ENCODE results near the gene PROSER2. TPM values are rescaled to one million over a fixed set of nuclear protein-coding genes. Genes with fewer than 3 reads are reported as not detected.

The PROSER2 gene
- total and polyA plus RNA-seq, 2 of the 13 experiments (the other 11 are each of a cell fraction or from before 2014, with no cell fraction given): 6.9 to 7.7 TPM

- no peak for TF ChIP-seq ZNF260 (CRISPR knock-in tag; IDR thresholded peaks at IDR 0.05; ENCODE audit: borderline replicate concordance, low read depth)
- no peak for TF ChIP-seq ZNF549 (CRISPR knock-in tag; IDR thresholded peaks at IDR 0.05)
- no peak for TF ChIP-seq NFIB (CRISPR knock-in tag; IDR thresholded peaks at IDR 0.05; ENCODE audit: borderline replicate concordance)
- TF ChIP-seq ZNF609 (CRISPR knock-in tag; IDR thresholded peaks at IDR 0.05; ENCODE audit: borderline replicate concordance): no peak
- no peak for TF ChIP-seq GTF2F1 (IDR thresholded peaks at IDR 0.05; ENCODE audit: low read length)
- TF ChIP-seq GABPB1 (CRISPR knock-in tag; IDR thresholded peaks at IDR 0.05): peak; percentile 47; the same call in 1 of the 2 replicates
- TF ChIP-seq SOX6 (IDR thresholded peaks at IDR 0.05): no peak
- no peak for TF ChIP-seq SOX6 (CRISPR knock-in tag; IDR thresholded peaks at IDR 0.05)
- TF ChIP-seq FOXP4 (CRISPR knock-in tag; IDR thresholded peaks at IDR 0.05): no peak
- TF ChIP-seq NFKB2 (CRISPR knock-in tag; IDR thresholded peaks at IDR 0.05; ENCODE audit: borderline replicate concordance): no peak
- no peak for TF ChIP-seq NR3C1 (CRISPR knock-in tag; IDR thresholded peaks at IDR 0.05)
- no peak; the same call in 1 of the 2 replicates for TF ChIP-seq NR2C2 (CRISPR knock-in tag; IDR thresholded peaks at IDR 0.05; ENCODE audit: borderline replicate concordance)
- TF ChIP-seq ZNF180 (CRISPR knock-in tag; IDR thresholded peaks at IDR 0.05; ENCODE audit: borderline replicate concordance, low read depth): no peak
- no peak for TF ChIP-seq CCDC6 (CRISPR knock-in tag; IDR thresholded peaks at IDR 0.05)
- no peak for TF ChIP-seq STAT6 (CRISPR knock-in tag; IDR thresholded peaks at IDR 0.05; ENCODE audit: borderline replicate concordance)
- TF ChIP-seq ZFP82 (CRISPR knock-in tag; IDR thresholded peaks at IDR 0.05; ENCODE audit: borderline replicate concordance): no peak
- 0 out of 2 replicates have a peak, but pooled peaks have one; percentile 47 for TF ChIP-seq ZSCAN25 (CRISPR knock-in tag; IDR thresholded peaks at IDR 0.05)
- TF ChIP-seq KLF9 (CRISPR knock-in tag; IDR thresholded peaks at IDR 0.05; ENCODE audit: low read depth): no peak
- TF ChIP-seq KDM4B (CRISPR knock-in tag; IDR thresholded peaks at IDR 0.05): no peak
- TF ChIP-seq TCF12 (IDR thresholded peaks at IDR 0.05): no peak
- TF ChIP-seq TCF12 (CRISPR knock-in tag; IDR thresholded peaks at IDR 0.05): no peak
Observed at GRCh38 chr10:11823122-11823988, at the start of gene PROSER2 (continued).

Measured in HepG2 (cell line).